ENCODE measurements around the gene TSNAXIP1.

DNA sequence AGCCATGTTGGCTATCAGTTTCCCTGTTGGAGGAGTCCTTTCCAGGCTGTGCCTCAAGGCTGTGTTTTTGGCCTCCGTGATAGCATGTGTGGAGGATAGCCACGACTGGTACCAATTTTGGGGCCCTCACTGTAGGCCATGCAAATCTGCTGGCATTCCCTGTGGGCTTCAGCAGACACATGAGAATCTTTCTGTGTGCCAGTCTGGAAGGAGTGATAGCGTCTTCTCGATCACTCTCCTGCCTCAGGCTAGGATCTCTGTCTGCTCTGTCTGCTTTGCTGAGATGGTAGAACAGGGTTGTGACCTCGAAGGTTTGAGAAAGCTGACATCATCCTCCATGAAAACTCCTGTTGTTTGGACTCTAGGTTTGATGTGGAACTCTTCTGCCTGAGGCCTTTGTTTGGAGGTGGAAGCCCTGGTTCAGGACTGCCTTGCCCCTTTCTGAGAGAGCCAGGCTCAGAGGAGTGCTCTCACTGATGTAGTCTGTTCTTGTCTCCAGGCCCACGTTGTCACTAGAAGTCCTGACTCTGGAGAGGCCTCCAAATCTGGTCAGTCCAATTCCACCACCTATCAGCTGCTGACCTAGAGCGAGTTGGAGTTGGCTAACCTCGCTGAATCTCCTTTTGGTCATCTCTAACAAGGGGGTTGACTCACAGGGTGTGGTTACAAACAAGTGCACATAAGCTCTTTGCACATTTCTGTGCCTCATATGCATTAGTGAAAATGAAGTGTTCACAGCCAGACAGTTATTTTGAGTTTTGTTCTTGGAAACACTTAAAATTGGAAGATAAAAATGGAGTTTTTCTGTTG, 54.1 kb downstream of the TSNAXIP1 start:
- TF ChIP-seq BRCA1 (IDR thresholded peaks at IDR 0.05) (no peak), BRCA1 (CRISPR knock-in tag; IDR thresholded peaks at IDR 0.05) (no peak), SIRT6 (IDR thresholded peaks at IDR 0.05; ENCODE audit: low read depth, low read length) (no peak), CEBPB (tag; IDR thresholded peaks at IDR 0.05) (no peak), ETV5 (CRISPR knock-in tag; IDR thresholded peaks at IDR 0.05; ENCODE audit: low read depth) (no peak), ZC3H11A (IDR thresholded peaks at IDR 0.05; ENCODE audit: low read depth, low read length) (no peak), MBD2 (IDR thresholded peaks at IDR 0.05; ENCODE audit: borderline replicate concordance, low read depth) (no peak)
- TF ChIP-seq, protein P1, sequence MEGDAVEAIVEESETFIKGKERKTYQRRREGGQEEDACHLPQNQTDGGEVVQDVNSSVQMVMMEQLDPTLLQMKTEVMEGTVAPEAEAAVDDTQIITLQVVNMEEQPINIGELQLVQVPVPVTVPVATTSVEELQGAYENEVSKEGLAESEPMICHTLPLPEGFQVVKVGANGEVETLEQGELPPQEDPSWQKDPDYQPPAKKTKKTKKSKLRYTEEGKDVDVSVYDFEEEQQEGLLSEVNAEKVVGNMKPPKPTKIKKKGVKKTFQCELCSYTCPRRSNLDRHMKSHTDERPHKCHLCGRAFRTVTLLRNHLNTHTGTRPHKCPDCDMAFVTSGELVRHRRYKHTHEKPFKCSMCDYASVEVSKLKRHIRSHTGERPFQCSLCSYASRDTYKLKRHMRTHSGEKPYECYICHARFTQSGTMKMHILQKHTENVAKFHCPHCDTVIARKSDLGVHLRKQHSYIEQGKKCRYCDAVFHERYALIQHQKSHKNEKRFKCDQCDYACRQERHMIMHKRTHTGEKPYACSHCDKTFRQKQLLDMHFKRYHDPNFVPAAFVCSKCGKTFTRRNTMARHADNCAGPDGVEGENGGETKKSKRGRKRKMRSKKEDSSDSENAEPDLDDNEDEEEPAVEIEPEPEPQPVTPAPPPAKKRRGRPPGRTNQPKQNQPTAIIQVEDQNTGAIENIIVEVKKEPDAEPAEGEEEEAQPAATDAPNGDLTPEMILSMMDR (IDR thresholded peaks at IDR 0.05 in 2 of 3, conservative IDR thresholded peaks at IDR 0.05 in 1 of 3; ENCODE audit: insufficient read depth in 2 of 3, low read depth in 1 of 3, low read length in 3 of 3) = no peak

Measured in K562 (cell line).